Dendritic cell treated with granulocyte-macrophage colony-stimulating factor and Interleukin-4, amounts not matched to agents 40 ng/mL and 50 ng/mL, for 4 days (primary cell): ENCODE measurements around the gene SLC5A10.

ENCODE experiments used
- H3K27ac Mint-ChIP-seq: one replicate; pipeline ENCODE4 v1.8.0; 2022; ENCODE audit warnings: mild to moderate bottlenecking, mixed read lengths
- H3K27me3 Mint-ChIP-seq: one replicate; pipeline ENCODE4 v1.8.0; 2022; ENCODE audit warnings: mild to moderate bottlenecking, mixed read lengths
- H3K36me3 Mint-ChIP-seq: one replicate; pipeline ENCODE4 v1.8.0; 2022; ENCODE audit warnings: low read depth, mixed read lengths
- H3K4me1 Mint-ChIP-seq: one replicate; pipeline ENCODE4 v1.8.0; 2022; ENCODE audit warnings: low read depth, mixed read lengths
- H3K4me3 Mint-ChIP-seq: one replicate; pipeline ENCODE4 v1.8.0; 2022; ENCODE audit warnings: mild to moderate bottlenecking, moderate library complexity, mixed read lengths
- H3K9me3 Mint-ChIP-seq: one replicate; pipeline ENCODE4 v1.8.0; 2022; ENCODE audit warnings: mixed read lengths
- intact Hi-C: fragments of 100-400 bp; cut with micrococcal nuclease; formaldehyde crosslinking; loops from one replicate; pipeline ENCODE4 v1.15.0; 2022

SLC5A10 gene

DNA sequence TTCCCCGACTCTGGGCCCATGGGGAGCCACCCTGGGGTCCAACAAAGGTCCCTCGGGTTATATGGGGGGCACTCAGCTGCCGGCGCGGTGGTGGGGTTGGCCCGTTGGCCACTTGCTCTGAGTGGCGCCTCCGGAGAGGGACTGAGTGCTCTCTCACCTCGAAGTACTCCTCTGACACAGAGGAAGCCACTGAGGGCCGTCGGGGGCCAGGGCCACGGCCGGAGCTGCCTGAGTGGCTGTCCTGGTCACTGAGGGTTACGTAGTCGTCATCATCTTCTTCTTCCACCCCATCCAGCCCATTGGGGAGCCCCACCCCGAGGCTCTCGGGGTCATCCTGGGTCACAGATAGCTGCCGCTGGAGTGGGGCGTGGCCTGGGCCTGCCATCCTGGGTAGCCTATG lies 25.7 kb downstream of the SLC5A10 start:
- Mint-ChIP-seq H3K4me3 (no peak overlapping the region), H3K27ac (no peak overlapping the region), H3K27me3 (no peaks in the 10 kb centered on the region), H3K9me3 (no peaks in the 10 kb centered on the region), H3K4me1 (peaks cover 7% of the 10 kb centered on the region), H3K36me3 (peaks cover 14% of the 10 kb centered on the region)
- intact Hi-C loops: no loop called here

DNA sequence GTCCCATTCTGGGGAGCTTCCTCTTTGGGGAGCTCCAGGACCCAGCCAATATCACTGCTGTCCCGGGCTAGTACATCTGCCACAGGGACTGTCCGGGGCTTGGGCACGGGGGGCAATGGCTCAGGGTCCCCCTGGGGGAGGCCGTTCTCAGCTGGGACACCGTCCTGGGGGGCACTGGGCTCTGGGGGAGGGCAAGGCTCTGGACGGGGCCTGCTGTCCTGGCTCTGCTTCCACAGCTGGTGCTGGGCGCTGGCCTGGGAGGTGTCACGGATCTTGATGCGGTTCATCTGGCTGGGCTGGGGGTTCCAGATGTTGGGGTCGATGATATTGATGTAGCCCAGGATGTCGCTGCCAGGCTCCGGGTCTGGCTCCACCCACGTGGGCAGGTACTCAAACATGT lies 26.1 kb downstream of the SLC5A10 start:
- Mint-ChIP-seq H3K9me3 (no peaks in the 10 kb centered on the region), H3K4me1 (peaks cover 7% of the 10 kb centered on the region), H3K27ac (no peak overlapping the region), H3K27me3 (no peaks in the 10 kb centered on the region), H3K4me3 (no peak overlapping the region), H3K36me3 (peaks cover 14% of the 10 kb centered on the region)
- intact Hi-C loops: no loop called here

DNA sequence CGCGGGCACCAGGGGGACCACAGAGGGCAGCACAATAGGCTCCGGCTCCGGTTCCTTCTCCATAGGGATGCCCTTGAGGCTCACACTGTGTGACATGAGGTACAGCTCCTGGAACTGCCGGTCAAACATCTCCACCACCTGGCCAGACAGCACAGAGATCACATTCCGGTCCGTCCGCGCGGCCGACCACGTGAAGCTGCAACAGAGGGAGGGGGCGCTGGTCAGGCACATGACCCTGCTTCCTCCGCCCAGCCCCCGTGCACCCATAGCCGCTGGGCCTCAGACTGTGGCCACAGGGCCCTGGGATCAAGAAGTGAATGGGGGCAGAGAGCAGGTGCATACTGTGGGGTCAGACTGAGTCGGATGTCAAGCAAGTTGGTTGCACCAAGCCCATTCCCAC lies 26.7 kb downstream of the SLC5A10 start:
- intact Hi-C loops: no loop called here
- Mint-ChIP-seq H3K9me3 (no peaks in the 10 kb centered on the region), H3K27me3 (no peaks in the 10 kb centered on the region), H3K4me1 (peaks cover 7% of the 10 kb centered on the region), H3K36me3 (peaks cover 14% of the 10 kb centered on the region), H3K27ac (no peak overlapping the region), H3K4me3 (no peak overlapping the region)

- Mint-ChIP-seq H3K27ac (no peak overlapping the region), H3K9me3 (no peaks in the 10 kb centered on the region), H3K36me3 (peaks cover 14% of the 10 kb centered on the region), H3K27me3 (no peaks in the 10 kb centered on the region), H3K4me1 (peaks cover 7% of the 10 kb centered on the region), H3K4me3 (no peak overlapping the region)
- intact Hi-C loops: no loop called here
These were observed 28.8 kb downstream of the SLC5A10 start for GRCh38 chr17:18980682-18981334.

DNA sequence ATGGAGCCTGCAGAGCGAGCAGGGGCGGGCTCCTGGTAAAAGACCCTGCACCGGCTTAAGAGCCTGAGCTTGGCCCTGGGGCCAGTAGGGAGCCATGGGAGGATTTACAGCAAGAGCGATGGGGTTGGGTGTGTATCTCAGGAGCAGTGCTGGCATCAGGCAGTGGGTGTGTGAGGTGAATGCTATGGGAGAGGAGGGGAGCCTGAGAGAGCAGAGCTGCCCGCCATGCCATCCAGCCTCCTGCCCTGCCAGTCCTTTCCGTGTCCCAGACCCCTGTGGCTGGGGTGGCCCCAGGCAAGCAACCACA lies 29.3 kb downstream of the SLC5A10 start:
- Mint-ChIP-seq H3K27me3 (no peaks in the 10 kb centered on the region), H3K36me3 (peaks cover 14% of the 10 kb centered on the region), H3K4me1 (peaks cover 7% of the 10 kb centered on the region), H3K9me3 (no peaks in the 10 kb centered on the region), H3K27ac (no peak overlapping the region), H3K4me3 (no peak overlapping the region)
- intact Hi-C loops: no loop called here

DNA sequence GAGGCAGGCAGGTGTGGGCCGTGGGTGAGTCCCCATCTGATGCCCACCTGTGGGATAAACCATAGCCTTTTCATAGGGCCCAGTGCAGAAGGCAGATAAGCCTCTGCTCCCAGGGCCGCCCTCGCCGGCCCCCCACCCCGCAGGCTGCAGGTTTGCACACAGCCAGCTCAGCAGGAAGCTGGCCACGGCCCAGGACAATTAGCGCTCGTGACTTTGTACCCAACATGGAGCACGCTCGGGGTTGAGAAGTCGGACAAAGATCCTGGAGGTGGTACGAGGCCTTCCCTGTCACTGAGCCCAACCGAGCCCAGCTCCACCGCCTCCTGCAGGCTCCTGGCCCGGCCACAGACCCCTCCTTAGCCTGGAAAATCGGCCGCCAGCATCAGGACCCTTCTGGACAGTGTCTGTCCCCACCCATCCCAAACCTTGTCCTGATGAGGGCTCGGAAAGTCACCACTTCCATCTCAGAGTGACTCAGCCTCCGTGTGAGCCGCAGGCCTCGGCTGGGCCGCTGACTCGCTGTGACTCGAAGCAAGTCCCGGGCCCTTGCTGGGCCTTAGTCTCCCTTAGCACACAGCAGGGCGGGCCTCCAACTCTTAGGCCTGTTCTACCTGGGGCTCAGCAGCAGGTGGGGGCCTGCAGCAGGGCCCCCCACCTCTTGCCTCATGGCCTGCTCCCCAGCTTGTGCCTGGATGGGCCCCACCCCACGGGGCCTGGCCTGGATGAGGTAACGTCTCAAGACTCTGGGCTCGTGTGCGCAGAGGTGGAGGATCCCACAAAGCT lies 29.9 kb downstream of the SLC5A10 start:
- H3K36me3 Mint-ChIP-seq: peaks cover 14% of the 10 kb centered on the region
- no peak overlapping the region for H3K27ac Mint-ChIP-seq
- peaks cover 7% of the 10 kb centered on the region for H3K4me1 Mint-ChIP-seq
- no peaks in the 10 kb centered on the region for H3K9me3 Mint-ChIP-seq
- no peaks in the 10 kb centered on the region for H3K27me3 Mint-ChIP-seq
- intact Hi-C loops: no loop called here
- H3K4me3 Mint-ChIP-seq: no peak overlapping the region

- intact Hi-C loops: no loop called here
- Mint-ChIP-seq H3K4me3 (no peak overlapping the region), H3K36me3 (no peaks in the 10 kb centered on the region), H3K27ac (no peak overlapping the region), H3K4me1 (peaks cover 7% of the 10 kb centered on the region), H3K9me3 (no peaks in the 10 kb centered on the region), H3K27me3 (no peaks in the 10 kb centered on the region)
These were observed 32.5 kb downstream of the SLC5A10 start for GRCh38 chr17:18984273-18985114.

GRCh38 chr17:18985475-18985874 lies 33.5 kb downstream of the SLC5A10 start:
- no peaks in the 10 kb centered on the region for H3K9me3 Mint-ChIP-seq
- no peak overlapping the region for H3K27ac Mint-ChIP-seq
- intact Hi-C loops: no loop called here
- no peaks in the 10 kb centered on the region for H3K36me3 Mint-ChIP-seq
- H3K4me1 Mint-ChIP-seq: peaks cover 7% of the 10 kb centered on the region
- no peaks in the 10 kb centered on the region for H3K27me3 Mint-ChIP-seq
- H3K4me3 Mint-ChIP-seq: no peak overlapping the region

- intact Hi-C loops: no loop called here
- Mint-ChIP-seq H3K9me3 (no peaks in the 10 kb centered on the region), H3K27me3 (peaks cover under 1% of the 10 kb centered on the region), H3K27ac (no peak overlapping the region), H3K4me3 (no peak overlapping the region), H3K4me1 (peaks cover 7% of the 10 kb centered on the region), H3K36me3 (no peaks in the 10 kb centered on the region)
These were observed 34.7 kb downstream of the SLC5A10 start for GRCh38 chr17:18986541-18987229.

GRCh38 chr17:18987230-18987610 lies 35.3 kb downstream of the SLC5A10 start:
- intact Hi-C loops: no loop called here
- Mint-ChIP-seq H3K36me3 (no peaks in the 10 kb centered on the region), H3K9me3 (no peaks in the 10 kb centered on the region), H3K4me1 (peaks cover 5% of the 10 kb centered on the region), H3K4me3 (no peak overlapping the region), H3K27me3 (peaks cover 5% of the 10 kb centered on the region), H3K27ac (no peak overlapping the region)

DNA sequence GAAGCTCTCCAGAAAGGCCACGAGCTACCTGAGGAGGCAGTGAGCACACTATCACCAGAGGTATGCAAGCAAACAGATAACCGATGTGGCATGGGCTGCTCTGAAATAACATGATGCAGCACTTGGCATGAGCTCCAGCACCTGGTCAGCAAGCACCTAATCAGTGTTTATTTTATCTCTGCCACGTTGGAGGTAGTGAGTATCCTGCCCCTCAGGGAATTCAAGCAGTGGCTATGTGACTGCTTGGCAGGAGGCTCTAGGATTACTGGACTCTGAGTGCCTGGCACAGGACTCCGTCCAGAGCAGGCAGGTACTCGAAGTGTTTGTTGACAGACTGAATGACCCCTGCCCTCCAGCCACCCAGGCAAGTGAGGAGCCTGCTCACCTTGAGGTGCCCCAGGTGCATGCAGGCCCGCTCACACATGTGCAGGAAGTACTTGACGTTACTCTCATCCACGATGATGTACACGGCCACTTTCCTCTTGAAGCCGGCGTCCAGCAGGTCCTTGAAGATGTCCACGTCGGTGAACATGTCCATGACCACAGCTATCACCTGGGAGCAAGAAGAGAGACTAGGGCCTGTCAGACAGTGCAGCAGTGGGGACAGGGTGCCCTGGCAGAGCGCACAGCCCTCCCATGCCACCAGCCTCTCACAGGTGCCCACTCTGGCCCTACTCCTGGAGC lies 36.0 kb downstream of the SLC5A10 start:
- H3K27me3 Mint-ChIP-seq: peaks cover 12% of the 10 kb centered on the region
- H3K4me1 Mint-ChIP-seq: peaks cover 10% of the 10 kb centered on the region
- H3K27ac Mint-ChIP-seq: no peak overlapping the region
- no peak overlapping the region for H3K4me3 Mint-ChIP-seq
- H3K9me3 Mint-ChIP-seq: no peaks in the 10 kb centered on the region
- no peaks in the 10 kb centered on the region for H3K36me3 Mint-ChIP-seq
- intact Hi-C loops: no loop called here

- Mint-ChIP-seq H3K9me3 (no peaks in the 10 kb centered on the region), H3K4me1 (peaks cover 13% of the 10 kb centered on the region), H3K27ac (no peak overlapping the region), H3K4me3 (no peak overlapping the region), H3K27me3 (peaks cover 19% of the 10 kb centered on the region), H3K36me3 (no peaks in the 10 kb centered on the region)
- intact Hi-C loops: no loop called here
These were observed 36.7 kb downstream of the SLC5A10 start for GRCh38 chr17:18988546-18989173.

- peaks cover 6% of the 10 kb centered on the region for H3K9me3 Mint-ChIP-seq
These were observed 38.4 kb downstream of the SLC5A10 start for GRCh38 chr17:18990331-18990730.

More at GRCh38 chr17:18990331-18990730, 38.4 kb downstream of the SLC5A10 start:
- intact Hi-C loops: no loop called here
- Mint-ChIP-seq H3K27ac (no peak overlapping the region), H3K36me3 (no peaks in the 10 kb centered on the region), H3K4me1 (peaks cover 13% of the 10 kb centered on the region), H3K27me3 (peaks cover 31% of the 10 kb centered on the region), H3K4me3 (no peak overlapping the region)
